Erythroblast (primary cell): Measurements from ENCODE around the gene OR5M10.
"Not testable (repeated sequence)": the region's sequence is repeated elsewhere in the genome, so short reads cannot be mapped to it uniquely, and the experiment has no call there.

Experiments
- DNase-seq, 2 experiments: peaks; one replicate each; lab custom pipeline; 2025; lab: John Stamatoyannopoulos, UW
- GATA1 ChIP-seq: IDR thresholded peaks from 2 replicates; pipeline ENCODE4 v1.6.1; 2011; ENCODE audit warnings: low read depth, mild to moderate bottlenecking, control low read depth, low read length, moderate library complexity
- POLR2A ChIP-seq: IDR thresholded peaks from 2 replicates; pipeline ENCODE4 v1.6.1; 2011; ENCODE audit warnings: mild to moderate bottlenecking, low read length

The OR5M10 gene

DNA sequence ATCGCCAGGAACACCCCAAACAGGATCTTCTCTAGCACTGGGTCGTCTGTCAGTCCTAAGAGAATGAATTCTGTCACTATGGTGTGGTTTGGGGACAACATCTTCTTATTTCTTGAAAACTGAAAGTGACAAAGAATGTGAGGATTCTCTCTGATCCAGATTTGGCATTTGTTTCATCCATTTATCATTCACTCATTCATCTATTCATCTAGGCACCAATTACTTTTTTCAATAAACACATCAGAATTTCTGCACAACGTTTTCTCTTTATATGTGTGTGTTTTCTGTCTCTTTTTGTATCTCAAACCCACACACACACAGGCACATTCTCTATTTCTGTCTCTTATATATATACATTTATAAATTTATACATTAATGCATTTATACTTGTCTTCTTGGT lies at the start of gene OR5M10:
Gene OR5M10, minus strand, starts transcription at position 101 of the 400 bp plus-strand sequence. Its CDS starts 0 bp downstream, at position 101.
- no peak for DNase-seq

DNA sequence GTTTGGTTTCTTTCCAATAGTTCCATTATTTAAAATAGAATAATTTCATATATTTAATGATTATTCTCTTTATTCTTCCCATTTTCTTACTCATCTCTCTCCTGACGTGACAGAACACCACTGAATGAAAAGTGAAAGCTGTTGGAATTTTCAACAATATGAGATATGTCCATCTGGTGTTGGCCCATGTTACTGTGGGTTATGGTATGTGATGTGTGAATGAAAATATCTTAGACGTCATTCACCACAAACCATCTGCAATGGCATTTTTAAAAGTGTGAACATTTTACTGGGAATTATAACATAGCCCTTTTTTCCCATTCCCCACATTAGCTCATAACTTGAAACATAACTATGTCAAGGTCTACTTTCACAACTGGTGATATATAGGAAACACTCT lies 48.4 kb upstream of the OR5M10 start:
- no peak for TF ChIP-seq POLR2A
- no peak for TF ChIP-seq GATA1
- DNase-seq: no peak

More for the DNA sequence above, at the start of gene OR5M10:
- TF ChIP-seq GATA1 (no peak), POLR2A (no peak)

- DNase-seq: peak; percentile 5 to 28
- no peak for TF ChIP-seq POLR2A
- no peak for TF ChIP-seq GATA1
Measured at GRCh38 chr11:56624661-56625110, 47.2 kb upstream of the OR5M10 start.

- no peak for DNase-seq
- TF ChIP-seq POLR2A: no peak
- no peak for TF ChIP-seq GATA1
Measured at GRCh38 chr11:56611174-56611573, 33.7 kb upstream of the OR5M10 start.

GRCh38 chr11:56592088-56592717 lies 14.7 kb upstream of the OR5M10 start:
- not testable (repeated sequence) for DNase-seq

- TF ChIP-seq POLR2A: no peak
- DNase-seq: no peak
Measured at GRCh38 chr11:56558574-56558973, 18.9 kb downstream of the OR5M10 start.

DNA sequence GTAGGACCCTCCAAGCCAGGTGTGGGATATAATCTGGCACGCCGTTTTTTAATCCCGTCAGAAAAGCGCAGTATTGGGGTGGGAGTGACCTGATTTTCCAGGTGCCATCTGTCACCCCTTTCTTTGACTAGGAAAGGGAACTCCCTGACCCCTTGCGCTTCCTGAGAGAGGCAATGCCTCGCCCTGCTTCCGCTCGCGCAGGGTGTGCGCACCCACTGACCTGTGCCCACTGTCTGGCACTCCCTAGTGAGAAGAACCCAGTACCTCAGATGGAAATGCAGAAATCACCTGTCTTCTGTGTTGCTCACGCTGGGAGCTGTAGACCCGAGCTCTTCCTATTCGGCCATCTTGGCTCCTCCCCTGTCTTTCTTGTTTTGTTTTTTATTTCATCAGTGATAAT lies 22.8 kb downstream of the OR5M10 start:
- DNase-seq: not testable (repeated sequence)

DNA sequence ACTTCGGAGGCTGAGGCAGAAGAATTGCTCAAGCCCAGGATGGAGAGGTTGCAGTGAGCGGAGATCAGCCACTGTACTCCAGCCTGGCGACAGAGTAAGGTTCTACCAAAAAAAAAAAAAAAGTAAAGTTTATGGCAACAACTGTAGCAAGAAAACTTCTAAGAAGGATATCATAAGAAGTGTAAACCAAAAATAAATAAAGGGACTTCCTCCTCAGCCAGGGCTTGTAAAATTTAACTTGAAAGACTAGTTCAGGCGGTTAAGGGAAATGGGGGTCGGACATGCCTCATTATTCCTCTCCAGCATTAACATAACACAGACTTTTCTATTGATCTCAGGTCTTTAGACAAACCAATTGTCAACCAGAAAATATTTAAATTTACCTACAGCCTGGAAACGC lies 32.0 kb downstream of the OR5M10 start:
- DNase-seq: no peak
- no peak for TF ChIP-seq GATA1
- no peak for TF ChIP-seq POLR2A

GRCh38 chr11:56543739-56544138 lies 33.8 kb downstream of the OR5M10 start:
- no peak for DNase-seq
- TF ChIP-seq POLR2A (no peak), GATA1 (no peak)

GRCh38 chr11:56543157-56543556 lies 34.4 kb downstream of the OR5M10 start, which contains the start of gene OR5M11:
TSS of gene OR5M11 (minus strand) at chr11:56543257. CDS start at chr11:56543257, 0 bp downstream.
- no peak for TF ChIP-seq GATA1
- TF ChIP-seq POLR2A: no peak
- no peak for DNase-seq

- no peak for DNase-seq
- TF ChIP-seq GATA1 (no peak), POLR2A (no peak)
Measured at GRCh38 chr11:56533054-56533740, 44.3 kb downstream of the OR5M10 start.

DNA sequence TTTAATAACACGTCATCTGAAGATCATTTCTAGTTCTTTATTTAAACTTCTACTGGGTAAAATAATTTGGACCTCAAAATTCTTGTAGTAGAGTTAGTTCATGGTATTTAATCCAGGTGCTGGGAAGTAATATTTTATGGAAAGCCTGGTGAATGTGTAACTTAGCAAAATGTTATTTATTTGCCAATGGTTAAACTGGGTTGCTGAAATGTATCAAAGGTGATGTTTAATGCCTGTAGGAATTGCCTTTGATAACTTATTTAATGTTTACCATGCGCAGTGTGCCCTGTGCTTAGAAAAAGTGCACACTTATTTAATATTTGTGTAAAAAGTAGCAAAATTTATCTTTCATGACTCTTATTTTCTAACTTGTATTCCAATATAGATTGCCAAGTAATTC lies 45.7 kb downstream of the OR5M10 start:
- TF ChIP-seq POLR2A: no peak
- TF ChIP-seq GATA1: no peak

More for the DNA sequence above, 45.7 kb downstream of the OR5M10 start:
- DNase-seq: no peak
